ENCODE data around the gene GPR65.
A peak's percentile ranks its signal among the peaks of the same experiment; 100 is the strongest.

GPR65 gene

DNA sequence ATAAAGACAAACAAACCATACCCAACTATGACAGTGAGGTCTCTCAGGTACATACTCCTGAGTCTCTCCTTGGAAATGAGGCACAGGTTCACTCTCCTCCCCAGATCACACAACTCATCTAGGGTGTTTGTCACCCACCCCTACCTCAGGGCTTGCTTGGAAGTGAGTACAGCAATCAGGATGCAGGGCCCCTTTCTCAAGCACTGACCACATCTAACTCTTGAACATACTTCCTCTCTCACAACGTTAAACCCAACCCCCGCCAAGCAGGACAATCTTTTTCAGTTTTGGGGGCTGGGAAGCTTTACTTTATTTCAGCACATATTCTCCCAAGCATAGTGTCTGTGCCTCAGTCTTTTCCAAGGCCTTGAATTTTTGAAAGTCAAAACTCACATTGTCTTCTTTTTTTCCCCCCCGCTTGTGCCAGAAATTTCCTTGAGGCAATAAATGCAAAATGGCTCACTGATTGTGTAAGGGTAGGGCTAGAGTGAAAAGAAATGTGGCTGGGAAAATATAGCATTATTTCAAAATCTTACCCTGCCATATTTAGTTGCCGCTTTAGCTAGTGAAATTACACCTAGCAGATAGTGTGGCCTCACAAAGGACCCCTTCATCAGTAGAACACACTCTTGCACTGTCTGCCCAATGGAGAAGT is 2.4 kb upstream of the GPR65 start:
- Histone ChIP-seq H4K20me1 (ENCODE audit: insufficient read depth, low read length) (no peaks in the 10 kb centered on the region), H3K27ac (ENCODE audit: low read length) (peak overlapping the region; percentile 58), H3K9ac (ENCODE audit: low read depth, low read length) (no peak overlapping the region), H3K36me3 (ENCODE audit: insufficient read depth, low read length) (no peaks in the 10 kb centered on the region), H3K4me1 (ENCODE audit: insufficient read depth, low read length) (peaks cover 49% of the 10 kb centered on the region), H3K4me2 (ENCODE audit: insufficient read depth, low read length) (0 out of 2 replicates have a peak overlapping the region, but pooled peaks have one; percentile 10), H3K9me3 (ENCODE audit: insufficient read depth, low read length, severe bottlenecking) (no peaks in the 10 kb centered on the region), H3K4me3 (ENCODE audit: low read depth in 1 of 2, low read length in 2 of 2) (no peak overlapping the region), H3K79me2 (ENCODE audit: insufficient read depth, low read length) (peaks cover 5% of the 10 kb centered on the region), H3K27me3 (ENCODE audit: insufficient read depth, low read length, poor library complexity) (no peaks in the 10 kb centered on the region), H2AFZ (ENCODE audit: low read depth, low read length) (peak overlapping the region; percentile 41; the same call in 1 of the 2 replicates)
- DNase-seq (peak; percentile 73), ATAC-seq (ENCODE audit: insufficient read depth, low read depth) (peak; percentile 47)
- TF ChIP-seq EZH2 (IDR thresholded peaks at IDR 0.05; ENCODE audit: borderline replicate concordance, low read depth, low read length, severe bottlenecking), result no peak
- TF ChIP-seq, protein P1, sequence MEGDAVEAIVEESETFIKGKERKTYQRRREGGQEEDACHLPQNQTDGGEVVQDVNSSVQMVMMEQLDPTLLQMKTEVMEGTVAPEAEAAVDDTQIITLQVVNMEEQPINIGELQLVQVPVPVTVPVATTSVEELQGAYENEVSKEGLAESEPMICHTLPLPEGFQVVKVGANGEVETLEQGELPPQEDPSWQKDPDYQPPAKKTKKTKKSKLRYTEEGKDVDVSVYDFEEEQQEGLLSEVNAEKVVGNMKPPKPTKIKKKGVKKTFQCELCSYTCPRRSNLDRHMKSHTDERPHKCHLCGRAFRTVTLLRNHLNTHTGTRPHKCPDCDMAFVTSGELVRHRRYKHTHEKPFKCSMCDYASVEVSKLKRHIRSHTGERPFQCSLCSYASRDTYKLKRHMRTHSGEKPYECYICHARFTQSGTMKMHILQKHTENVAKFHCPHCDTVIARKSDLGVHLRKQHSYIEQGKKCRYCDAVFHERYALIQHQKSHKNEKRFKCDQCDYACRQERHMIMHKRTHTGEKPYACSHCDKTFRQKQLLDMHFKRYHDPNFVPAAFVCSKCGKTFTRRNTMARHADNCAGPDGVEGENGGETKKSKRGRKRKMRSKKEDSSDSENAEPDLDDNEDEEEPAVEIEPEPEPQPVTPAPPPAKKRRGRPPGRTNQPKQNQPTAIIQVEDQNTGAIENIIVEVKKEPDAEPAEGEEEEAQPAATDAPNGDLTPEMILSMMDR (IDR thresholded peaks at IDR 0.05; ENCODE audit: borderline replicate concordance, extremely low read depth, low read length, poor library complexity, severe bottlenecking), result no peak

GRCh38 chr14:88003425-88003824 is 1.5 kb upstream of the GPR65 start:
- ATAC-seq (ENCODE audit: insufficient read depth, low read depth), result no peak
- Histone ChIP-seq H3K9ac (ENCODE audit: low read depth, low read length) (no peak overlapping the region), H2AFZ (ENCODE audit: low read depth, low read length) (no peak overlapping the region)

GRCh38 chr14:88004506-88005036 is 364 bp upstream of the GPR65 start:
- H3K36me3 ChIP-seq (ENCODE audit: insufficient read depth, low read length), result no peaks in the 10 kb centered on the region
- H3K27ac ChIP-seq (ENCODE audit: low read length), result no peak overlapping the region
- no peak overlapping the region for H3K4me3 ChIP-seq (ENCODE audit: low read depth in 1 of 2, low read length in 2 of 2)
- H3K27me3 ChIP-seq (ENCODE audit: insufficient read depth, low read length, poor library complexity), result no peaks in the 10 kb centered on the region
- peaks cover 64% of the 10 kb centered on the region for H3K4me1 ChIP-seq (ENCODE audit: insufficient read depth, low read length)
- peaks cover 23% of the 10 kb centered on the region for H3K79me2 ChIP-seq (ENCODE audit: insufficient read depth, low read length)
- H3K4me2 ChIP-seq (ENCODE audit: insufficient read depth, low read length), result 0 out of 2 replicates have a peak overlapping the region, but pooled peaks have one; percentile 79
- H2AFZ ChIP-seq (ENCODE audit: low read depth, low read length), result no peak overlapping the region
- H3K9me3 ChIP-seq (ENCODE audit: insufficient read depth, low read length, severe bottlenecking), result no peaks in the 10 kb centered on the region
- no peak for TF ChIP-seq EZH2 (IDR thresholded peaks at IDR 0.05; ENCODE audit: borderline replicate concordance, low read depth, low read length, severe bottlenecking)
- TF ChIP-seq, protein P1 (IDR thresholded peaks at IDR 0.05; ENCODE audit: borderline replicate concordance, extremely low read depth, low read length, poor library complexity, severe bottlenecking), result no peak
- DNase-seq, result no peak
- no peak for ATAC-seq (ENCODE audit: insufficient read depth, low read depth)
- H3K9ac ChIP-seq (ENCODE audit: low read depth, low read length), result no peak overlapping the region
- H4K20me1 ChIP-seq (ENCODE audit: insufficient read depth, low read length), result no peaks in the 10 kb centered on the region

More at GRCh38 chr14:88003425-88003824, 1.5 kb upstream of the GPR65 start:
- Histone ChIP-seq H3K27ac (ENCODE audit: low read length) (no peak overlapping the region), H3K36me3 (ENCODE audit: insufficient read depth, low read length) (no peaks in the 10 kb centered on the region), H3K4me3 (ENCODE audit: low read depth in 1 of 2, low read length in 2 of 2) (no peak overlapping the region), H3K4me1 (ENCODE audit: insufficient read depth, low read length) (peaks cover 58% of the 10 kb centered on the region), H3K27me3 (ENCODE audit: insufficient read depth, low read length, poor library complexity) (no peaks in the 10 kb centered on the region), H4K20me1 (ENCODE audit: insufficient read depth, low read length) (no peaks in the 10 kb centered on the region), H3K4me2 (ENCODE audit: insufficient read depth, low read length) (no peak overlapping the region), H3K9me3 (ENCODE audit: insufficient read depth, low read length, severe bottlenecking) (no peaks in the 10 kb centered on the region), H3K79me2 (ENCODE audit: insufficient read depth, low read length) (peaks cover 12% of the 10 kb centered on the region)
- TF ChIP-seq EZH2 (IDR thresholded peaks at IDR 0.05; ENCODE audit: borderline replicate concordance, low read depth, low read length, severe bottlenecking), result no peak
- TF ChIP-seq, protein P1 (IDR thresholded peaks at IDR 0.05; ENCODE audit: borderline replicate concordance, extremely low read depth, low read length, poor library complexity, severe bottlenecking), result no peak
- no peak for DNase-seq

Measured in DND-41 (cell line).